HG03039 (cell line): Measurements from ENCODE around the gene MYO10.

Experiments
- ATAC-seq: cut with Tn5 transposase; IDR thresholded peaks from one replicate; pipeline ENCODE4 v1.9.1; 2021; ENCODE audit warnings: mild to moderate bottlenecking, moderate library complexity; ENCODE audit not compliant: unreplicated experiment

Gene MYO10

GRCh38 chr5:16944816-16945562, 8.9 kb upstream of the MYO10 start:
- ATAC-seq = no peak

- no peak for ATAC-seq
These were observed 8.0 kb upstream of the MYO10 start for GRCh38 chr5:16943846-16944678.

DNA sequence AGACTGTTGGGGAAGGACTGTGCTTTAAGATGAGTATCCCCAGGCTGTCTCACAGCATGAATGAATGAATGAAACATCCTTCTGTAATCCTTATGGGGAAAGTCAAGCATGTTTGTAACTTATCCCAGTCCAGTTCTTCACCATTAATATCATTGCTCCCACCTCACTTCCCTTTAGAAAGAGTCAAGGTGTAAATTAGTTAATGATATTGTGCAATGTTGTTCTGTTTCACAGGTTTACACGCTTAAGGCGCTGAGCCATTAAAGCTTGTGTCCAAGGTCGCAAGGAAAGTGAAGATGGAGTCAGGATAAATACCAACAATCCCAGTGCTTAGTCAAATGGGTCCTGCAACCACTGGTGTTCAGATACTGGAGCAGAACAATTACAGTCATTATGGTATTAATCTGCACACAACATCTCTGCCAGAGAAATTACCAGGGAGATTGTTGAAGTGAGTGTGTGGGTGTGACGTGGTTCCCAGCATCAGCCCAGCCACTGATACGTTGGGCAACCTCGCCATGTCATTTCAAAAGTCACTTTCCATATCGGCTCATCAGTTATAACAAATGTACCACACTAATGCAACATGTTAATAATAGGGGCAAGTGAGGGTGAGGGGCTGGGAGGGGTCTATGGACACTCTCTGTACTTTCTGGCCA, 1.5 kb upstream of the MYO10 start:
- no peak for ATAC-seq

- no peak for ATAC-seq
These were observed 926 bp upstream of the MYO10 start for GRCh38 chr5:16936989-16937438.

DNA sequence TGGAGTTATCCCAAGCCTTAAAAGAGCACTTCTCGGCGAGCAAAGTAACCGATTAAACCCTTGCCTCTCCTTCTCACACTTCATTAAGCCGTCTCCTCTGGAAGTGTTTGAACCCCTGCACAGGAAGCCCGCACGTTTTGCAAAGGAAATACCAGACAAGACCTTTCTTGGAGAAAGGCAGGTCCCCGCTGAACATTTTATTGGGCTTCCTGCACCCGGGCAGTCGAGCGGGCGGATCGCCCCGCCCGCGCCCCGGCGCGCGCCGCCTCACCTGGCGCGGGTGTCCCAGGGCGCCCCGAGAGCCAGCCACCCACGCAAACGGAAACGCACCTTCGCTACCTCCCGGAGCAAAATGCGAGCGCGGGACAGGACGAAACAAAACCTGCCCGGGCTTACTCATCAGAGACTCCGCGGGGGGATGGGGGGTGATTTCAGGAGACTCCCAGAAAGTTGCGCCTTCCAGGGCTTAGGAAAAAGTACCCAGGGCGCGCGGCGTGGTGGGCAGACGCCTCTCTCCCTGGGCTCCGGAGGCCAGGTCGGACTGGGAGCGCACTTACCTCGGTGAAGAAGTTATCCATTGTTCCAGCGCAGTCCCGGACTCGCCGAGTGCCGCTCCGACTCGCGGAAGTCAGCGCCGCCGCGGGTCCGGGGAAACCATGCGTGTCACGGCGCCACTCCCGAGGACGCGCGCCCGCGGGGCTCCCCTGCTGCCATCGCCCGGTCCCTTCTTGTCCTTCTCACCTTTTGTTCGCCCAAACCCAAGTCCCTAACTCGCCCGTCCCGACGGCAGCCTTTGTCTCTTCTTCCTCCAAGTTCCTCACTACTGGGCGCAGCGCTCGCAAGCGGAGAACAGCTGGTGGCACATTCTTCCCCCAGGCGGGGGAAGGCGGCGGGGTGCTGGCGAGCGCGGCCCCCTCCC, 598 bp downstream of the MYO10 start:
- no peak for ATAC-seq

DNA sequence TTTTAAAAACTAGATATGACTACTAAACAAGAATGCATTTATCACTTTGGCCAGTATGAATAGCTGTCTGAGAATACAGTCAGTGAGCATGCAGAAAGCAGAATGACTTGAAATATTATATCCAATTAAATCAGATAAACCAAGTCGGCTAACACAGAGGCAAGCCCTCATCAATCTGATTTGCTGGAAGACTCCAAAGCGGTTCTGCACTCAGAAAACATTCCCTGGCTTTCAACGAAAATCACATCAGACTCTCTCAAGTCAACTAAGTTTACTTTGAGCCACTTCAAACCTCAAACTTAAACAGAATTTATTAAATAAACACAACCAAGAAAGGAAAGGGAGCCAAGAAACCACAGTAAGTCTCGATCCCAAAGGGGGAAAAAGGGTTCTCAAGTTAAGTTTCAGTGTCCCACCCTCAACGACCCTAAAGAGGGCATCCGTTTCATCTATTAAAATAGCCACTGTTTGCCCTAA, 1.4 kb downstream of the MYO10 start:
- no peak for ATAC-seq

DNA sequence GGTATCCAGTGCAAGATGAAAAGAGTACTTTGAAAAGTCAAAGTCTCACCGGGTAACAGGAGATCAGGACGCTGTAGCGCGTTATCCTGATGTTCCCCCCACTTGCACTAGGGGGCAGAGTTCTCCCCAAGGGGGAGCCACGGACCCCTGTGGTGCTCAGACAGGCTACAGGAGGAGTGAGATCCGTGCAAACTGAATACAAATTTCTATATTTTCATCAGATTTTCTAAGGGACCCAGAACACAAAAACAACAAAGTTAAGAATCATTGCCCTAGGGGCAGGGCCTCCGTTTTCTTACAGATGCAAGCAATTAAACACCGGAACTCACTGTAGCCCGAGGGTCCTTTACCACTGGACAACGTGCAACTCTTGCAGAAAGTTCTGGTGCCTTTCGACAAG, 2.0 kb downstream of the MYO10 start:
- ATAC-seq = peak; percentile 53

GRCh38 chr5:16933337-16933736, 2.8 kb downstream of the MYO10 start:
- ATAC-seq = no peak

DNA sequence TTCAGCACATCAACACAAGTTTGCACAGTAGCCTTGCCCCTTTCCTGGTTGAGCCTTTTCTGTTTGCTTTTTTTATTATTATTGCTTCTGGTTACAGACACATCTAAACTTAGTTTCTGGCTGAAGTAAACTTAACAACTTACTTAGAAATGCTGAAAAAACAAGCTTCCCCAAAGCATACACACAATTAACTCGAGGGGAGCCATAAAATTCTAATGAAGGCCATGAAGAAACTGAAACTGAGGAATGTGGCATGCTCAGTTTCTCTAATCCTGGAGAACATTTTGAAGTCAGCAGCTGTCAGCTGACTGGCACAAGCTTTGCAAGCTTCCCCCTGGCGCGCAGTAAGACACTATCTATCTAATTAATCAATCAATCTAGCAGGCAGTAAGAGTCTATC, 3.7 kb downstream of the MYO10 start:
- no peak for ATAC-seq

- ATAC-seq = no peak
These were observed 4.6 kb downstream of the MYO10 start for GRCh38 chr5:16931334-16932110.

DNA sequence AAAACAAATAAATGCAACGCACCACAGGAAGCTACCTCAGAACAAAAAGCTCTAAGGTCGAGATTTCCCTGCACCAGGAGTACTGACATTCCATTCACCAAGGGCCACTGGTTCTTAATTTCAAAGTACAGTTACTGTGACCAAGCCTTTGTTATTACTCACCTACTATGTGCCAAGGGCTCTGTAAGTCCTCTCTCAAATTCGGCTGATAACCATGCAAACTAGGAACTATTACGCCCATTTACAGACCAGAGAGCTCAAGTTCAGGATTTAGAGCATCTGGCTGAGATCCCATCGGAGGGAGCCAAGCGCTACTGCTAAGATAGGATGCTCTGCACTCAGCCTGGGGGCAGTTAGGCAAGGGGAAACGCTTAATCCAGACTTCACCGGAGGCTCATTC, 5.6 kb downstream of the MYO10 start:
- ATAC-seq = no peak

- ATAC-seq = no peak
These were observed 6.3 kb downstream of the MYO10 start for GRCh38 chr5:16929831-16930230.

- no peak for ATAC-seq
These were observed 6.7 kb downstream of the MYO10 start for GRCh38 chr5:16929347-16929746.

GRCh38 chr5:16927613-16928012, 8.5 kb downstream of the MYO10 start:
- no peak for ATAC-seq

DNA sequence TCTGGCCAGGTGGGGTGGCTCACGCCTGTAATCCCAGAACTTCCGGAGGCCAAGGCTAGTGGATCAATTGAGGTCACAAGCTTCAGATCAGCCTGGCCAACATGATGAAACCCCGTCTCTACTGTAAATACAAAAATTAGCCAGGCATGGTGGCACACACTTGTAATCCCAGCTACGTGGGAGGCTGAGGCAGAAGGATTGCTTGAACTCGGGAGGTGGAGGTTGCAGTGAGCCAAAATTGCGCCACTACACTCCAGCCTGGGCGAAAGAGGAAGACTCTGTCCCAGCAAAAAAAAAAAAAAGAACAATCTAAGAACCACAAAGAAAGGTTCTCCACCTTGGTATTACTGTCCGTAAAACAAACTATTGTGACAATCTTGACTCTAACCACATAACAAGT, 9.7 kb downstream of the MYO10 start:
- no peak for ATAC-seq

DNA sequence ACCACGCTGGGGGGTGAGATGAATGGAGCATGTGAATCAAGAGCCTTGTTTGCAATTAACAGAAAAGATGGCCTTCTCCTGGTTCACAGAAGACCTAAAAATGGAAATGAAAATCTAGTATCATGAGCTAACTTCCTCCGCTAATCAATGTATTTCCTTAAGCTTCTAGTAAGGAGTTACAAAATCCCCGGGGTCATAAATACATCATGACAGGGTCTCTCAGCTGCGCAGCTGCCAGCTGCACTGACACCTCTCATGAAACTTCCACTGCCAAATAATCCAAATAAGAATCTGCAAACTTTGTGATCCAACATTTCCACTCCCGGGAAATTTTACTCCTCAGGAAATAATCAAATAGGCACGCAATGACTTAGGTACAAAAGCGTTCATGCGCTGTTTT, 11.9 kb downstream of the MYO10 start:
- ATAC-seq = no peak

- ATAC-seq = no peak
These were observed 13.7 kb downstream of the MYO10 start for GRCh38 chr5:16922430-16922829.

- ATAC-seq = no peak
These were observed 14.9 kb downstream of the MYO10 start for GRCh38 chr5:16921211-16921610.

GRCh38 chr5:16920109-16920816, 15.8 kb downstream of the MYO10 start:
- ATAC-seq = no peak
